OCI-LY7 (cell line): ENCODE results near the gene VTI1A. TPM values are rescaled to one million over a fixed set of nuclear protein-coding genes. Genes with fewer than 3 reads are reported as not detected.

Experiments used
- BruUV-seq: library from RNA; stranded (reverse); fragments of 400-500 nt; replicated peaks from 2 replicates; lab custom pipeline; 2021; lab: Mats Ljungman, UMichigan
- CTCF ChIA-PET: fragments of 300-600 bp; sonication (Branson Sonifier 250); formaldehyde crosslinking; loops from one replicate; lab custom pipeline; 2022; ENCODE audit warnings: antibody characterized with exemption; ENCODE audit not compliant: unreplicated experiment; lab: Charles Lee
- POLR2A ChIA-PET: fragments of 300-600 bp; sonication (Branson Sonifier 250); formaldehyde crosslinking; loops from one replicate; lab custom pipeline; 2022; ENCODE audit warnings: antibody characterized with exemption; lab: Charles Lee
- DNase-seq: peaks from one replicate; pipeline ENCODE4 v3.0.0-alpha.2; 2015; ENCODE audit warnings: low spot score
- H2AFZ ChIP-seq: fragments of 200-600 bp; sonication (generic), shearing (Covaris generic); 2 replicates; pipeline ENCODE4 v1.6.1; 2014; ENCODE audit warnings: mild to moderate bottlenecking, antibody characterized with exemption, low read length, moderate library complexity
- H3K27ac ChIP-seq: fragments of 200-600 bp; sonication (generic); 2 replicates; pipeline ENCODE4 v1.5.1; 2014; ENCODE audit warnings: mixed run types, low read depth, mild to moderate bottlenecking, moderate library complexity, low read length, inconsistent platforms; ENCODE audit not compliant: poor library complexity, severe bottlenecking
- H3K36me3 ChIP-seq: fragments of 200-600 bp; sonication (generic); 2 replicates; pipeline ENCODE4 v1.6.1; 2014; ENCODE audit warnings: mild to moderate bottlenecking, antibody characterized with exemption, low read length, moderate library complexity, mixed read lengths; ENCODE audit not compliant: insufficient read depth
- H3K4me1 ChIP-seq: fragments of 200-600 bp; sonication (generic); 2 replicates; pipeline ENCODE4 v1.5.1; 2014; ENCODE audit warnings: mild to moderate bottlenecking, low read length; ENCODE audit not compliant: insufficient read depth, poor library complexity, severe bottlenecking
- H3K4me2 ChIP-seq: fragments of 200-600 bp; sonication (generic); 2 replicates; pipeline ENCODE4 v1.6.1; 2014; ENCODE audit warnings: mild to moderate bottlenecking, low read length
- H3K4me3 ChIP-seq: fragments of 200-600 bp; sonication (generic); 2 replicates; pipeline ENCODE4 v1.5.1; 2014; ENCODE audit warnings: mild to moderate bottlenecking, low read depth, low read length; ENCODE audit not compliant: poor library complexity, severe bottlenecking
- H3K79me2 ChIP-seq: fragments of 200-600 bp; sonication (generic); 2 replicates; pipeline ENCODE4 v1.6.1; 2016; ENCODE audit warnings: low read depth, mild to moderate bottlenecking, low read length, moderate library complexity, mixed read lengths; ENCODE audit not compliant: insufficient read depth
- H3K9me2 ChIP-seq: fragments of 200-600 bp; sonication (generic); 2 replicates; pipeline ENCODE4 v1.6.1; 2016; ENCODE audit warnings: mild to moderate bottlenecking, low read length, mixed read lengths; ENCODE audit not compliant: insufficient read depth
- H3K9me3 ChIP-seq: fragments of 200-600 bp; sonication (generic); 2 replicates; pipeline ENCODE4 v1.6.1; 2014; ENCODE audit warnings: mild to moderate bottlenecking, mixed run types, low read length, mixed read lengths
- H4K20me1 ChIP-seq: fragments of 200-600 bp; sonication (generic); 2 replicates; pipeline ENCODE4 v1.6.1; 2014; ENCODE audit warnings: mild to moderate bottlenecking, antibody characterized with exemption, low read length, moderate library complexity, mixed read lengths; ENCODE audit not compliant: insufficient read depth
- CTCF ChIP-seq: fragments of 200-600 bp; sonication (generic); conservative IDR thresholded peaks from 2 replicates; pipeline ENCODE4 v1.5.1; 2014; ENCODE audit warnings: mild to moderate bottlenecking, antibody characterized with exemption, low read length, moderate library complexity, mixed read lengths
- EZH2phosphoT487 ChIP-seq: fragments of 200-600 bp; sonication (generic); IDR thresholded peaks from 2 replicates; pipeline ENCODE4 v1.6.1; 2018; ENCODE audit warnings: low read depth, borderline replicate concordance, mild to moderate bottlenecking, mixed run types, antibody characterized with exemption, low read length, moderate library complexity, mixed read lengths
- intact Hi-C: fragments of 100-400 bp; cut with micrococcal nuclease; formaldehyde crosslinking; loops from one replicate; pipeline ENCODE4 v1.10.0; 2022; ENCODE audit not compliant: unreplicated experiment
- total RNA-seq, 2 experiments: library from RNA; depleted of rRNA in 1 of 2; stranded (reverse); fragments of >200 nt in 1 of 2; shearing (Covaris generic) in 1 of 2; gene quantifications; 2 replicates each; pipeline ENCODE4 v1.2.3, GENCODE V29; 2014 to 2022

The VTI1A gene
- total RNA-seq, 2 experiments from 2014 or later, result 39.4 to 45.2 TPM

GRCh38 chr10:112698133-112698817, 251.3 kb downstream of the VTI1A start:
- DNase-seq, result no peak
- ChIA-PET POLR2A (interaction anchor here (1.5 kb wide), 1 partner anchor 16 kb away, joined by 5 read pairs; no protein-coding TSS in a partner anchor), CTCF (no interaction called here)
- Histone ChIP-seq H3K4me1 (no peaks in the 10 kb centered on the region), H3K79me2 (no peaks in the 10 kb centered on the region), H4K20me1 (no peaks in the 10 kb centered on the region), H3K4me2 (no peak overlapping the region), H2AFZ (no peak overlapping the region), H3K27ac (no peak overlapping the region), H3K36me3 (no peaks in the 10 kb centered on the region), H3K9me2 (no peaks in the 10 kb centered on the region), H3K4me3 (no peak overlapping the region), H3K9me3 (no peaks in the 10 kb centered on the region)
- TF ChIP-seq CTCF, result no peak
- no peak for TF ChIP-seq EZH2phosphoT487
- intact Hi-C loops, result no loop called here
- BruUV-seq, result no TSS peak

GRCh38 chr10:112698818-112699164, 251.8 kb downstream of the VTI1A start:
- no peaks in the 10 kb centered on the region for H3K9me2 ChIP-seq
- no peaks in the 10 kb centered on the region for H3K4me1 ChIP-seq
- intact Hi-C loops, result no loop called here
- H3K27ac ChIP-seq, result no peak overlapping the region
- H3K4me2 ChIP-seq, result no peak overlapping the region
- no peaks in the 10 kb centered on the region for H4K20me1 ChIP-seq
- TF ChIP-seq CTCF (no peak), EZH2phosphoT487 (no peak)
- no TSS peak for BruUV-seq
- ChIA-PET CTCF (no interaction called here), POLR2A (interaction anchor here (1.5 kb wide), 1 partner anchor 17 kb away, joined by 5 read pairs; no protein-coding TSS in a partner anchor)
- H3K79me2 ChIP-seq, result no peaks in the 10 kb centered on the region
- no peaks in the 10 kb centered on the region for H3K9me3 ChIP-seq
- H3K36me3 ChIP-seq, result no peaks in the 10 kb centered on the region
- no peak overlapping the region for H3K4me3 ChIP-seq
- no peak for DNase-seq
- H2AFZ ChIP-seq, result no peak overlapping the region

- TF ChIP-seq CTCF (no peak), EZH2phosphoT487 (no peak)
- H2AFZ ChIP-seq, result no peak overlapping the region
- H4K20me1 ChIP-seq, result no peaks in the 10 kb centered on the region
- intact Hi-C loops, result no loop called here
- H3K36me3 ChIP-seq, result no peaks in the 10 kb centered on the region
- no peaks in the 10 kb centered on the region for H3K9me3 ChIP-seq
- ChIA-PET POLR2A (interaction anchor here (0.6 to 1.4 kb wide), 7 partner anchors 10 to 1483 kb away, joined by 3 to 4 read pairs (median 3); no protein-coding TSS in a partner anchor), CTCF (no interaction called here)
- no peaks in the 10 kb centered on the region for H3K79me2 ChIP-seq
- no peaks in the 10 kb centered on the region for H3K9me2 ChIP-seq
- no peak for DNase-seq
- H3K4me1 ChIP-seq, result no peaks in the 10 kb centered on the region
- no peak overlapping the region for H3K4me2 ChIP-seq
- H3K27ac ChIP-seq, result no peak overlapping the region
- H3K4me3 ChIP-seq, result no peak overlapping the region
- BruUV-seq, result no TSS peak
Observed at GRCh38 chr10:112700215-112700671, 253.2 kb downstream of the VTI1A start.
